ENCODE data around the gene CDSN. TPM values are rescaled to one million over a fixed set of nuclear protein-coding genes. Genes with fewer than 3 reads are reported as not detected.
A peak's percentile ranks its signal among the peaks of the same experiment; 100 is the strongest.

Gene CDSN
- total RNA-seq, 4 donors from 2014 or later, result not detected

GRCh38 chr6:31118178-31118577, 2.1 kb downstream of the CDSN start:
- DNase-seq (ENCODE audit: extremely low spot score), result no peak
- WGBS, result 84% methylated on average over 5 of the region's 7 CpGs
- H3K27me3 ChIP-seq, result no peaks in the 10 kb centered on the region
- intact Hi-C loops (cut with DNase I), result no loop called here
- H3K9me3 ChIP-seq, result no peaks in the 10 kb centered on the region
- no peaks in the 10 kb centered on the region for H3K36me3 ChIP-seq
- H3K27ac ChIP-seq (replicated peaks in 1 of 4), result no peak overlapping the region
- H3K4me3 ChIP-seq, result no peak overlapping the region
- TF ChIP-seq POLR2A (IDR thresholded peaks at IDR 0.05; ENCODE audit: low read depth), result no peak
- H3K4me1 ChIP-seq, result peaks cover 42 to 68% (median 57%) of the 10 kb centered on the region in 4 donors

GRCh38 chr6:31116661-31117385, 3.4 kb downstream of the CDSN start:
- Histone ChIP-seq H3K4me1 (peaks cover 36 to 54% (median 44%) of the 10 kb centered on the region in 4 donors), H3K27me3 (no peaks in the 10 kb centered on the region), H3K9me3 (no peaks in the 10 kb centered on the region), H3K36me3 (no peaks in the 10 kb centered on the region), H3K4me3 (peak overlapping the region; percentile 28 to 41 (median 36)), H3K27ac (replicated peaks in 1 of 4) (peak overlapping the region in 2 of 4 donors; percentile 27 to 62)
- no peak for TF ChIP-seq CTCF (IDR thresholded peaks at IDR 0.05)
- TF ChIP-seq POLR2A (IDR thresholded peaks at IDR 0.05; ENCODE audit: low read depth), result no peak
- TF ChIP-seq EP300 (IDR thresholded peaks at IDR 0.05), result no peak
- peak in 1 of 2 donors; percentile 8 for TF ChIP-seq POLR2AphosphoS5 (IDR thresholded peaks at IDR 0.05)
- DNase-seq (ENCODE audit: extremely low spot score), result no peak
- intact Hi-C loops (cut with DNase I), result no loop called here
- WGBS, result 87% methylated on average over 7 of the region's 19 CpGs

GRCh38 chr6:31115941-31116560, 4.2 kb downstream of the CDSN start:
- intact Hi-C loops (cut with DNase I), result no loop called here
- Histone ChIP-seq H3K9me3 (no peaks in the 10 kb centered on the region), H3K36me3 (no peaks in the 10 kb centered on the region), H3K27ac (replicated peaks in 1 of 4) (peak overlapping the region in 2 of 4 donors; percentile 27 to 62), H3K27me3 (no peaks in the 10 kb centered on the region), H3K4me1 (peaks cover 36 to 50% (median 42%) of the 10 kb centered on the region in 4 donors), H3K4me3 (no peak overlapping the region)
- no peak for DNase-seq (ENCODE audit: extremely low spot score)
- TF ChIP-seq POLR2A (IDR thresholded peaks at IDR 0.05; ENCODE audit: low read depth) (no peak), CTCF (IDR thresholded peaks at IDR 0.05) (no peak), POLR2AphosphoS5 (IDR thresholded peaks at IDR 0.05) (no peak), EP300 (IDR thresholded peaks at IDR 0.05) (no peak)
- WGBS, result 90% methylated on average over 11 of the region's 12 CpGs

GRCh38 chr6:31114970-31115849, 5.0 kb downstream of the CDSN start:
- Histone ChIP-seq H3K27ac (replicated peaks in 1 of 4) (peak overlapping the region; percentile 62 to 79 (median 71)), H3K4me3 (peak overlapping the region; percentile 25 to 51 (median 36)), H3K36me3 (no peaks in the 10 kb centered on the region), H3K27me3 (no peaks in the 10 kb centered on the region), H3K4me1 (peaks cover 36 to 50% (median 42%) of the 10 kb centered on the region in 4 donors), H3K9me3 (no peaks in the 10 kb centered on the region)
- no peak for TF ChIP-seq POLR2A (IDR thresholded peaks at IDR 0.05; ENCODE audit: low read depth)
- intact Hi-C loops (cut with DNase I), result no loop called here
- 75% methylated on average over 9 of the region's 9 CpGs for WGBS
- DNase-seq (ENCODE audit: extremely low spot score), result no peak

- no peaks in the 10 kb centered on the region for H3K27me3 ChIP-seq
- H3K9me3 ChIP-seq, result no peaks in the 10 kb centered on the region
- H3K4me1 ChIP-seq, result peaks cover 36 to 50% (median 42%) of the 10 kb centered on the region in 4 donors
- intact Hi-C loops (cut with DNase I), result no loop called here
- WGBS, result 14% methylated on average over 3 of the region's 3 CpGs
- DNase-seq (ENCODE audit: extremely low spot score), result peak; percentile 94
- TF ChIP-seq CTCF (IDR thresholded peaks at IDR 0.05) (no peak), POLR2AphosphoS5 (IDR thresholded peaks at IDR 0.05) (peak; percentile 66 to 71)
- H3K27ac ChIP-seq (replicated peaks in 1 of 4), result peak within 1 kb of the TSS; percentile 62 to 79 (median 71)
- H3K36me3 ChIP-seq, result no peaks in the 10 kb centered on the region
- peak within 1 kb of the TSS; percentile 25 to 51 (median 36) for H3K4me3 ChIP-seq
Measured at GRCh38 chr6:31114541-31114878, 5.7 kb downstream of the CDSN start, which contains the start of gene PSORS1C1. Gene PSORS1C1, plus strand, starts transcription at chr6:31114800. Its CDS starts 14,833 bp downstream, at chr6:31129633.

All from esophagus muscularis mucosa (tissue), 4 donors.